Measurements from ENCODE around the gene SSNA1.

DNA sequence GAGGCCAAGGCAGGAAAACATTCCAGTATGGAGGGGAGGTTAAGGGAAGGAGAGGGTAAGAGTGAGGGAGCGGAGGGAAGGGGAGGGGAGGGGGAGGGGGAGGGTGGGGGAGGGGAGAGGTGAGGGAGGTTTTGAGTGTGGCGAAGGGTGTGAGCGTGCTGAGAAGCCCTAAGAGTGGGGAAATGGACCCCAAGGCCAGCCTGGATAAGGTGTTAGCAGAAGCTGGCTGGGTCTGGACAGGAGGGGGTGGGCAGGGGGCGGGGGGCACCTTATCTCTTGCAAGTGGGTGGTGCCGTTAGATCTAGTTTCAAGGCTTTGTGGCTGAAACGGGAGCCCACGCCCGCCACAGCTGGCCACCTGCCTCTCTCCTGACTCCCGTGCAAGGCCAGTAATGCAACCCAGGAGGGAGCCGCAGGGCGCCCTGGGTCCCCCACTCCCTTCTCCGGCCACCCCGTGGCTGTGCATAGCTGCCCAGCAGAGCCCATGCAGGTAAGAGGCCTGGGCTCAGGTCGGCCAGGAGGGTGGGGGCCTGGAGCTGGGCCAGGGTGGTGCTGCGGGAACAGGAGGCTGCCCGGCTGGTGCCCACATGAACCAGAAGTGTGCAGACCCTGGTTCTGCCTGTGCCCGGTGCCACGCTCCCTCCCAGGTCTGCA lies 39.5 kb downstream of the SSNA1 start:
- TF ChIP-seq CTCF (IDR thresholded peaks at IDR 0.05) (no peak), EP300 (IDR thresholded peaks at IDR 0.05) (no peak)

Data from ovary (tissue), 3 donors.